ENCODE data around the gene ZSCAN1.

Gene ZSCAN1

GRCh38 chr19:58042495-58043340 lies 8.9 kb downstream of the ZSCAN1 start:
- no peak for DNase-seq

GRCh38 chr19:58044391-58044790 lies 10.6 kb downstream of the ZSCAN1 start:
- no peak for DNase-seq

- no peak for DNase-seq
Observed at GRCh38 chr19:58044886-58045285, 11.1 kb downstream of the ZSCAN1 start.

- DNase-seq = no peak
Observed at GRCh38 chr19:58045411-58046050, 11.7 kb downstream of the ZSCAN1 start.

GRCh38 chr19:58046856-58047255 lies 13.0 kb downstream of the ZSCAN1 start:
- DNase-seq = no peak

- DNase-seq = no peak
Observed at GRCh38 chr19:58047672-58048071, 13.8 kb downstream of the ZSCAN1 start.

GRCh38 chr19:58052256-58052655 lies 18.4 kb downstream of the ZSCAN1 start:
- DNase-seq = no peak

GRCh38 chr19:58053480-58054156 lies 19.8 kb downstream of the ZSCAN1 start:
- no peak for DNase-seq

GRCh38 chr19:58054901-58055874 lies 21.4 kb downstream of the ZSCAN1 start:
- DNase-seq = no peak

- no peak for DNase-seq
Observed at GRCh38 chr19:58056261-58056660, 22.4 kb downstream of the ZSCAN1 start.

GRCh38 chr19:58056861-58057260 lies 23.0 kb downstream of the ZSCAN1 start:
- no peak for DNase-seq

GRCh38 chr19:58058467-58058866 lies 24.6 kb downstream of the ZSCAN1 start:
- DNase-seq = no peak

GRCh38 chr19:58059003-58059670 lies 25.3 kb downstream of the ZSCAN1 start, which contains the start of gene ZNF135:
Gene ZNF135 (plus strand): TSS chr19:58059282. CDS start chr19:58060003, 721 bp downstream.
- DNase-seq = peak; percentile 85

GRCh38 chr19:58059671-58060078 lies 25.9 kb downstream of the ZSCAN1 start:
- no peak for DNase-seq

- DNase-seq = no peak
Observed at GRCh38 chr19:58060231-58060630, 26.4 kb downstream of the ZSCAN1 start.

- no peak for DNase-seq
Observed at GRCh38 chr19:58063712-58064111, 29.9 kb downstream of the ZSCAN1 start.

GRCh38 chr19:58067240-58067912 lies 33.6 kb downstream of the ZSCAN1 start:
- no peak for DNase-seq

GRCh38 chr19:58079792-58080191 lies 46.0 kb downstream of the ZSCAN1 start:
- DNase-seq = no peak

GRCh38 chr19:58083021-58083420 lies 49.2 kb downstream of the ZSCAN1 start:
- no peak for DNase-seq

- no peak for DNase-seq
Observed at GRCh38 chr19:58084596-58085347, 50.9 kb downstream of the ZSCAN1 start.

Measured in NCI-H345 (cell line).